Measurements from ENCODE around the gene DUSP1.

DUSP1 gene

GRCh38 chr5:172753101-172753500 lies 17.9 kb downstream of the DUSP1 start:
- Histone ChIP-seq H3K4me1 (peaks cover 0 to 41% (median 26%) of the 10 kb centered on the region in 4 donors), H3K4me3 (no peak overlapping the region), H3K27ac (peak overlapping the region in 1 of 2 donors; percentile 92), H3K9me3 (no peaks in the 10 kb centered on the region), H3K36me3 (no peaks in the 10 kb centered on the region), H3K27me3 (no peaks in the 10 kb centered on the region)
- intact Hi-C loops (cut with DNase I; ENCODE audit: low total_unique reads), result no loop called here
- no peak for TF ChIP-seq CTCF (IDR thresholded peaks at IDR 0.05)
- DNase-seq, result no peak

GRCh38 chr5:172751761-172752510 lies 19.1 kb downstream of the DUSP1 start:
- no peaks in the 10 kb centered on the region for H3K27me3 ChIP-seq
- no peak for TF ChIP-seq CTCF (IDR thresholded peaks at IDR 0.05)
- no peaks in the 10 kb centered on the region for H3K9me3 ChIP-seq
- H3K36me3 ChIP-seq, result no peaks in the 10 kb centered on the region
- DNase-seq, result no peak
- peaks cover 0 to 47% (median 34%) of the 10 kb centered on the region in 4 donors for H3K4me1 ChIP-seq
- intact Hi-C loops (cut with DNase I; ENCODE audit: low total_unique reads), result no loop called here
- no peak overlapping the region for H3K4me3 ChIP-seq
- H3K27ac ChIP-seq, result peak overlapping the region; percentile 90 to 92

- DNase-seq, result peak in 1 of 2 donors; percentile 93
- TF ChIP-seq CTCF (IDR thresholded peaks at IDR 0.05), result no peak
- Histone ChIP-seq H3K27me3 (no peaks in the 10 kb centered on the region), H3K27ac (peak overlapping the region; percentile 90 to 92), H3K36me3 (no peaks in the 10 kb centered on the region), H3K4me1 (peaks cover 0 to 65% (median 37%) of the 10 kb centered on the region in 4 donors), H3K9me3 (no peaks in the 10 kb centered on the region), H3K4me3 (peak overlapping the region in 1 of 2 donors; percentile 8)
- intact Hi-C loops (cut with DNase I; ENCODE audit: low total_unique reads), result loop anchor here (2.0 kb wide), 1 partner anchor 15 kb away; no protein-coding TSS in a partner anchor
Observed at GRCh38 chr5:172749881-172750633, 20.9 kb downstream of the DUSP1 start.

- intact Hi-C loops (cut with DNase I; ENCODE audit: low total_unique reads), result loop anchor here (2.0 kb wide), 1 partner anchor 16 kb away; no protein-coding TSS in a partner anchor
- Histone ChIP-seq H3K27me3 (no peaks in the 10 kb centered on the region), H3K9me3 (no peaks in the 10 kb centered on the region), H3K36me3 (no peaks in the 10 kb centered on the region), H3K4me1 (peaks cover 0 to 73% (median 40%) of the 10 kb centered on the region in 4 donors), H3K27ac (peak overlapping the region; percentile 90 to 92), H3K4me3 (peak overlapping the region; percentile 5 to 6)
- TF ChIP-seq CTCF (IDR thresholded peaks at IDR 0.05), result no peak
- no peak for DNase-seq
Observed at GRCh38 chr5:172749076-172749475, 21.9 kb downstream of the DUSP1 start.

GRCh38 chr5:172748341-172748843 lies 22.6 kb downstream of the DUSP1 start:
- peak; percentile 81 to 98 for DNase-seq
- H3K36me3 ChIP-seq, result no peaks in the 10 kb centered on the region
- H3K4me3 ChIP-seq, result peak overlapping the region; percentile 5 to 6
- peak overlapping the region; percentile 90 to 92 for H3K27ac ChIP-seq
- H3K27me3 ChIP-seq, result no peaks in the 10 kb centered on the region
- intact Hi-C loops (cut with DNase I; ENCODE audit: low total_unique reads), result loop anchor here (2.0 kb wide), 1 partner anchor 16 kb away; no protein-coding TSS in a partner anchor
- TF ChIP-seq CTCF (IDR thresholded peaks at IDR 0.05), result peak in 1 of 2 experiments; percentile 22
- H3K9me3 ChIP-seq, result no peaks in the 10 kb centered on the region
- peaks cover 0 to 80% (median 40%) of the 10 kb centered on the region in 4 donors for H3K4me1 ChIP-seq
